Myometrial cell (primary cell): Measurements from ENCODE around the gene SMAD7. TPM values are rescaled to one million over a fixed set of nuclear protein-coding genes. Genes with fewer than 3 reads are reported as not detected.

Source experiments
- total RNA-seq: library from RNA; depleted of rRNA; stranded (reverse); fragments of >200 nt; gene quantifications from 2 replicates; pipeline ENCODE4 v1.2.3, GENCODE V29; 2015

The SMAD7 gene
- total RNA-seq, result 2.7 and 3.7 TPM in 2 replicates

GRCh38 chr18:48950536-48951447 lies at the start of gene SMAD7:
Gene SMAD7, minus strand, starts transcription at chr18:48950965. Its CDS starts 541 bp downstream, at chr18:48950424.

